A673 (cell line): ENCODE results near the gene LUZP1.

Experiments used
- CTCF ChIP-seq: fragments of 300-800, 200-600 bp; sonication (generic); conservative IDR thresholded peaks from 2 replicates; pipeline ENCODE4 v1.5.1; 2017; ENCODE audit warnings: low read depth, mild to moderate bottlenecking, antibody characterized with exemption, low read length, moderate library complexity, mixed read lengths
- EZH2 ChIP-seq: fragments of 200-600 bp; sonication (generic); IDR thresholded peaks from 2 replicates; pipeline ENCODE4 v1.6.1; 2017; ENCODE audit warnings: borderline replicate concordance, low read depth, mild to moderate bottlenecking, mixed read lengths, antibody characterized with exemption, low read length; ENCODE audit not compliant: poor library complexity, severe bottlenecking

GRCh38 chr1:23178414-23178813 is 9.8 kb upstream of the LUZP1 start:
- TF ChIP-seq EZH2 (no peak), CTCF (no peak)
